ENCODE results near the gene EPHB6.

EPHB6 gene

GRCh38 chr7:142833174-142834048 is 21.5 kb upstream of the EPHB6 start:
- H3K27me3 ChIP-seq (ENCODE audit: control insufficient read depth in 5 of 5, insufficient read depth in 4 of 5, low read length in 5 of 5) = no peaks in the 10 kb centered on the region
- H3K9me3 ChIP-seq (ENCODE audit: control insufficient read depth in 5 of 5, low read length in 5 of 5) = no peaks in the 10 kb centered on the region
- no peaks in the 10 kb centered on the region for H3K4me1 ChIP-seq (ENCODE audit: control insufficient read depth in 5 of 5, insufficient read depth in 5 of 5, low read length in 5 of 5)
- H3K9ac ChIP-seq (ENCODE audit: low read length in 5 of 5) = no peak overlapping the region
- no peak overlapping the region for H3K27ac ChIP-seq (ENCODE audit: low read depth, low read length)
- H3K4me3 ChIP-seq (ENCODE audit: low read depth in 1 of 5, low read length in 5 of 5) = no peak overlapping the region
- no peaks in the 10 kb centered on the region for H3K36me3 ChIP-seq (ENCODE audit: control insufficient read depth in 5 of 5, insufficient read depth in 5 of 5, low read length in 5 of 5)

GRCh38 chr7:142835487-142835886 is 19.4 kb upstream of the EPHB6 start:
- H3K36me3 ChIP-seq (ENCODE audit: control insufficient read depth in 5 of 5, insufficient read depth in 5 of 5, low read length in 5 of 5) = no peaks in the 10 kb centered on the region
- H3K4me1 ChIP-seq (ENCODE audit: control insufficient read depth in 5 of 5, insufficient read depth in 5 of 5, low read length in 5 of 5) = no peaks in the 10 kb centered on the region
- H3K9me3 ChIP-seq (ENCODE audit: control insufficient read depth in 5 of 5, low read length in 5 of 5) = no peaks in the 10 kb centered on the region
- no peak overlapping the region for H3K9ac ChIP-seq (ENCODE audit: low read length in 5 of 5)
- H3K4me3 ChIP-seq (ENCODE audit: low read depth in 1 of 5, low read length in 5 of 5) = no peak overlapping the region
- no peaks in the 10 kb centered on the region for H3K27me3 ChIP-seq (ENCODE audit: control insufficient read depth in 5 of 5, insufficient read depth in 4 of 5, low read length in 5 of 5)
- no peak overlapping the region for H3K27ac ChIP-seq (ENCODE audit: low read depth, low read length)

- Histone ChIP-seq H3K9me3 (ENCODE audit: control insufficient read depth in 5 of 5, low read length in 5 of 5) (no peaks in the 10 kb centered on the region), H3K9ac (ENCODE audit: low read length in 5 of 5) (no peak overlapping the region), H3K27me3 (ENCODE audit: control insufficient read depth in 5 of 5, insufficient read depth in 4 of 5, low read length in 5 of 5) (no peaks in the 10 kb centered on the region), H3K27ac (ENCODE audit: low read depth, low read length) (no peak overlapping the region), H3K36me3 (ENCODE audit: control insufficient read depth in 5 of 5, insufficient read depth in 5 of 5, low read length in 5 of 5) (no peaks in the 10 kb centered on the region), H3K4me3 (ENCODE audit: low read depth in 1 of 5, low read length in 5 of 5) (no peak overlapping the region), H3K4me1 (ENCODE audit: control insufficient read depth in 5 of 5, insufficient read depth in 5 of 5, low read length in 5 of 5) (no peaks in the 10 kb centered on the region)
Observed at GRCh38 chr7:142836426-142836825, 18.4 kb upstream of the EPHB6 start.

GRCh38 chr7:142838461-142839213 is 16.2 kb upstream of the EPHB6 start:
- H3K4me3 ChIP-seq (ENCODE audit: low read depth in 1 of 5, low read length in 5 of 5) = no peak overlapping the region
- H3K9ac ChIP-seq (ENCODE audit: low read length in 5 of 5) = no peak overlapping the region
- no peaks in the 10 kb centered on the region for H3K27me3 ChIP-seq (ENCODE audit: control insufficient read depth in 5 of 5, insufficient read depth in 4 of 5, low read length in 5 of 5)
- H3K4me1 ChIP-seq (ENCODE audit: control insufficient read depth in 5 of 5, insufficient read depth in 5 of 5, low read length in 5 of 5) = no peaks in the 10 kb centered on the region
- no peaks in the 10 kb centered on the region for H3K36me3 ChIP-seq (ENCODE audit: control insufficient read depth in 5 of 5, insufficient read depth in 5 of 5, low read length in 5 of 5)
- no peaks in the 10 kb centered on the region for H3K9me3 ChIP-seq (ENCODE audit: control insufficient read depth in 5 of 5, low read length in 5 of 5)
- no peak overlapping the region for H3K27ac ChIP-seq (ENCODE audit: low read depth, low read length)

GRCh38 chr7:142842251-142842766 is 12.6 kb upstream of the EPHB6 start:
- no peak overlapping the region for H3K9ac ChIP-seq (ENCODE audit: low read length in 5 of 5)
- H3K4me3 ChIP-seq (ENCODE audit: low read depth in 1 of 5, low read length in 5 of 5) = no peak overlapping the region
- H3K36me3 ChIP-seq (ENCODE audit: control insufficient read depth in 5 of 5, insufficient read depth in 5 of 5, low read length in 5 of 5) = no peaks in the 10 kb centered on the region
- no peak overlapping the region for H3K27ac ChIP-seq (ENCODE audit: low read depth, low read length)
- H3K27me3 ChIP-seq (ENCODE audit: control insufficient read depth in 5 of 5, insufficient read depth in 4 of 5, low read length in 5 of 5) = no peaks in the 10 kb centered on the region
- H3K4me1 ChIP-seq (ENCODE audit: control insufficient read depth in 5 of 5, insufficient read depth in 5 of 5, low read length in 5 of 5) = no peaks in the 10 kb centered on the region
- no peaks in the 10 kb centered on the region for H3K9me3 ChIP-seq (ENCODE audit: control insufficient read depth in 5 of 5, low read length in 5 of 5)

- Histone ChIP-seq H3K4me1 (ENCODE audit: control insufficient read depth in 5 of 5, insufficient read depth in 5 of 5, low read length in 5 of 5) (no peaks in the 10 kb centered on the region), H3K27me3 (ENCODE audit: control insufficient read depth in 5 of 5, insufficient read depth in 4 of 5, low read length in 5 of 5) (peaks cover 0 to 6% (median 0%) of the 10 kb centered on the region in 5 donors), H3K36me3 (ENCODE audit: control insufficient read depth in 5 of 5, insufficient read depth in 5 of 5, low read length in 5 of 5) (no peaks in the 10 kb centered on the region), H3K27ac (ENCODE audit: low read depth, low read length) (no peak overlapping the region), H3K9me3 (ENCODE audit: control insufficient read depth in 5 of 5, low read length in 5 of 5) (no peaks in the 10 kb centered on the region), H3K9ac (ENCODE audit: low read length in 5 of 5) (no peak overlapping the region), H3K4me3 (ENCODE audit: low read depth in 1 of 5, low read length in 5 of 5) (no peak overlapping the region)
Observed at GRCh38 chr7:142847353-142847752, 7.5 kb upstream of the EPHB6 start.

- H3K4me1 ChIP-seq (ENCODE audit: control insufficient read depth in 5 of 5, insufficient read depth in 5 of 5, low read length in 5 of 5) = peaks cover 3 to 27% (median 23%) of the 10 kb centered on the region in 5 donors
- no peaks in the 10 kb centered on the region for H3K36me3 ChIP-seq (ENCODE audit: control insufficient read depth in 5 of 5, insufficient read depth in 5 of 5, low read length in 5 of 5)
- H3K9ac ChIP-seq (ENCODE audit: low read length in 5 of 5) = no peak overlapping the region
- peaks cover 0 to 6% (median 0%) of the 10 kb centered on the region in 5 donors for H3K27me3 ChIP-seq (ENCODE audit: control insufficient read depth in 5 of 5, insufficient read depth in 4 of 5, low read length in 5 of 5)
- no peak overlapping the region for H3K4me3 ChIP-seq (ENCODE audit: low read depth in 1 of 5, low read length in 5 of 5)
- H3K9me3 ChIP-seq (ENCODE audit: control insufficient read depth in 5 of 5, low read length in 5 of 5) = no peaks in the 10 kb centered on the region
- no peak overlapping the region for H3K27ac ChIP-seq (ENCODE audit: low read depth, low read length)
Observed at GRCh38 chr7:142851269-142851668, 3.6 kb upstream of the EPHB6 start.

- no peak overlapping the region for H3K4me3 ChIP-seq (ENCODE audit: low read depth in 1 of 5, low read length in 5 of 5)
- H3K9me3 ChIP-seq (ENCODE audit: control insufficient read depth in 5 of 5, low read length in 5 of 5) = no peaks in the 10 kb centered on the region
- H3K27me3 ChIP-seq (ENCODE audit: control insufficient read depth in 5 of 5, insufficient read depth in 4 of 5, low read length in 5 of 5) = peaks cover 0 to 6% (median 0%) of the 10 kb centered on the region in 5 donors
- H3K9ac ChIP-seq (ENCODE audit: low read length in 5 of 5) = no peak overlapping the region
- H3K27ac ChIP-seq (ENCODE audit: low read depth, low read length) = no peak overlapping the region
- H3K36me3 ChIP-seq (ENCODE audit: control insufficient read depth in 5 of 5, insufficient read depth in 5 of 5, low read length in 5 of 5) = no peaks in the 10 kb centered on the region
- peaks cover 3 to 27% (median 24%) of the 10 kb centered on the region in 5 donors for H3K4me1 ChIP-seq (ENCODE audit: control insufficient read depth in 5 of 5, insufficient read depth in 5 of 5, low read length in 5 of 5)
Observed at GRCh38 chr7:142851919-142852318, 3.0 kb upstream of the EPHB6 start.

- H3K36me3 ChIP-seq (ENCODE audit: control insufficient read depth in 5 of 5, insufficient read depth in 5 of 5, low read length in 5 of 5) = no peaks in the 10 kb centered on the region
- peaks cover 3 to 27% (median 24%) of the 10 kb centered on the region in 5 donors for H3K4me1 ChIP-seq (ENCODE audit: control insufficient read depth in 5 of 5, insufficient read depth in 5 of 5, low read length in 5 of 5)
- peak overlapping the region in 4 of 5 donors; percentile 65 to 84 (median 70) for H3K9ac ChIP-seq (ENCODE audit: low read length in 5 of 5)
- H3K4me3 ChIP-seq (ENCODE audit: low read depth in 1 of 5, low read length in 5 of 5) = peak overlapping the region; percentile 81 to 92 (median 82)
- peaks cover 0 to 6% (median 0%) of the 10 kb centered on the region in 5 donors for H3K27me3 ChIP-seq (ENCODE audit: control insufficient read depth in 5 of 5, insufficient read depth in 4 of 5, low read length in 5 of 5)
- H3K27ac ChIP-seq (ENCODE audit: low read depth, low read length) = peak overlapping the region; percentile 60
- H3K9me3 ChIP-seq (ENCODE audit: control insufficient read depth in 5 of 5, low read length in 5 of 5) = no peaks in the 10 kb centered on the region
Observed at GRCh38 chr7:142853739-142854371, 1.0 kb upstream of the EPHB6 start.

Measured in subcutaneous abdominal adipose tissue (tissue), 5 donors.